ENCODE data around the gene STAM2.

Gene STAM2

GRCh38 chr2:152068226-152068625, 107.3 kb downstream of the STAM2 start:
- no peak for DNase-seq

GRCh38 chr2:152067823-152068222, 107.7 kb downstream of the STAM2 start:
- no peak for DNase-seq

All from islet precursor cell (in vitro differentiated cells).